ENCODE results near the gene ZIC3.
"Not testable (repeated sequence)": the region's sequence is repeated elsewhere in the genome, so short reads cannot be mapped to it uniquely, and the experiment has no call there.

The ZIC3 gene

DNA sequence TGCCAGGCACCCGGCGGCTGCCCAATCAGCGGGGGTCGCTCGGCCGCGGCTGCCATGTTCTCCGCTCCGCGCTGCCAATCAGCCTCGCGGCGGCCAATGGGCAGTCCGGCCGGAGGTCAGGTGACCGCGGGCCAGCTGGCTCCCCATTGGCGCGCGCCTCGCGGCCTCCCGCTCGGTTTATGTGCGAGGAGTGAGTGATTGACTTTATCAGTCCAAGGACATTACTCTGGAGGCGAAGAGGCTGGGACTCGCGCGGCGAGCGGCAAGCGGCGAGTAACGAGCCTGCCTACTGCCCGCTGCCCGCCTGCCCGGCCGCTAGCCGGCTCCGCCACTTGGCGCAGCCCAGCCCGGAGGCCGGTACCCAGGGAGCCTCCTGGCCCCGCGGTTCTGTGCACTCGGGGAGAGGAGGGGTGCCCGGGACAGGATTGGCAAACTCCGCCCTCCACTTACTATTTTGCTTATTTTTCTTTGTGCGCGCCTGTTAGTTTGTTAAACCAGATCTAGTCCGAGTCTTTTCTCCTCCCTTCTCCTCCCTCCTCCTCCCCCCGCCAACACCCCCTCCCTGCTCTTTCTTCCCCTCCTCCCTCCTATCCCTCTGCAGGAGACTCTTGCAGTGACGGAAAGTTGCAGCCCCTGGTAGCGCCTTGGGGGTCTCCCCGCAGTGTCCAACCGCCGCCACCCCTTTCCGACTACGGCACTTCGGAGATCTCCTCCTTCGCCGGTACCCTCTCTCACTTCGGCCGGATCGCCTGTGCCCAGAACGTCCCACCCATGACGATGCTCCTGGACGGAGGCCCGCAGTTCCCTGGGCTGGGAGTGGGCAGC is at the start of gene ZIC3:
TSS of gene ZIC3 (plus strand) at position 207 of the 825 bp plus-strand sequence. CDS start at position 772, 565 bp downstream.
- no peak for DNase-seq

DNA sequence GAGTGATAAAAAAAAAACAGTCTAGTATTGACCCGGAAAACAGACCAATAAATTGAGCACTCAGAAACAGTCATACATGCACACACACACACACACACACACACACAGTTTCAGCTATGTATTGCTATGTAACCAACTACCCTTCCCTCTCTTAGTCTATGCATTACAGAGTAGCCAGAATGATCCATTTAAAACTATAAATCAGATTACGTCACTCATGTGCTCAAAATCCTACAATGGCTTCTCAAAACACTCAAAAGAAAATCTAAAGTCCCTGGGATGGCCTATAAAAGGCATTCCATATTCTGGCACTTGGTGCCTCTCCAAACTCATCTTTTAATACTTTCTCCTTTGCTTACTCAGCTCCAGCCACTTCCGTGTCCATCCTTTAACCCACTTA is 46.5 kb upstream of the ZIC3 start:
- no peak for DNase-seq

DNA sequence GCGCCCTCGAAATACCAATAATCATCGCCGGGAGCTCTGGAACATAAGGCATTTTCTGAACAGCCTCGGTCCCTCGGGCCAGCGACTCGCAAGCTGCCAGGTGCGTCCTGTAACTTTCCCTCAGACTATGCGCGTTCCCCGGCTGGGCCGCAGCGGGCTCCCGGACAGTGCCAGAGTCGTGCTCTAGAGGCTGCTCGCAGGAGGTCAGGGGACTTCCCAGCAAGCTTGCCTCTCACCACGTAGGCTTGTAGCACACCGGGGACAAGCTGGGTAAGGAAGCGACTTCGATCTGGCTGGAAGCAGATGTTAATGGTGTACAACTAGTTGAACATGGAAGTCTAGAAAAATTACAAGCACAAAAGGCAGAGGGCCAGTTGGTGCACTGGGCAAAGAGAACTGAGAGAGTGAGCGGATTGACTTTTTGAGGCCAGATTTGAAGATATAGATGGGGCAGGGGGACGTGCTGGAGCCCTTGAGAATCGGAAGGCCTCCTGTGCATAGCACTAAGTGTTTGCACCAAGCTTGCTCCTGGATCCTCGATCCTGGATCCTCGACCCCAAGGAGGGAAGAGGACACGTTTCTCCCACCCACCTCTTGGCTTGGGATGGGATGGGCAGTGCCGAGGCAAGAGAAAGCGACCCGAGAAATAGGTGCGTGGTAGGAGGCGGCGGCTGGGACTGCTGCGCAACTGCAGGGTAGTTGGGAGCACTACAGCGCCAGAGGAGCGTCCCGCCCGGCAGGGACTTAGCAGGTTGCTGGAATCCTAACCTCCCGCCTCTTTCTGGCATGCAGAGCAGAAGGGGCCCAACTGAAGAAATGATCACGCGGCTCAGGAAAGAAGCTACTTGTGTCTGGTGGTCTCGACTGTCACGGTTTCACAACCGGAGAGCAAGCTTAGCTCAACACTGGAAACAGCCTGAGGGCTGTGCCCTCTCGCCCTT is 19.9 kb upstream of the ZIC3 start:
- no peak for DNase-seq

DNA sequence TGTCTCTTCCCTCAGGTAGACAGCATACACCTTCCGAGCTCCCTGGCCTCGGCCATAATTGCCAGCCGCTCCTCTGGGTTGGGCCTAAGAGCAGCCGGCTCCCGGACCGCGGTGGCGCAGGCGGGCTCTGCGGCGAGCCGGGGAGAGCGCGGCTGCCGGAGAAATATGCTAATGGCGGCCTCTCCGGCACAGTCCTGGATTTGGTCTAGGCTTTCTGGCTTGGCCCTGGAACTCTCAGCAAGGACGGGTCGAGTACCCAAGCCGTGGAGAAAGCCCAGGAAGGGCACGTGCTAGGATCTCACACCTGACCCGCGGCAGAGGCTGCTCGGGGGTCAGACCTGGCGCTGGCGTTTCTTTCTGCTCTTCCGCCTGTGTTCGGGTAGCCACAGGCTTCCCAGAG is 18.6 kb upstream of the ZIC3 start:
- DNase-seq: no peak

DNA sequence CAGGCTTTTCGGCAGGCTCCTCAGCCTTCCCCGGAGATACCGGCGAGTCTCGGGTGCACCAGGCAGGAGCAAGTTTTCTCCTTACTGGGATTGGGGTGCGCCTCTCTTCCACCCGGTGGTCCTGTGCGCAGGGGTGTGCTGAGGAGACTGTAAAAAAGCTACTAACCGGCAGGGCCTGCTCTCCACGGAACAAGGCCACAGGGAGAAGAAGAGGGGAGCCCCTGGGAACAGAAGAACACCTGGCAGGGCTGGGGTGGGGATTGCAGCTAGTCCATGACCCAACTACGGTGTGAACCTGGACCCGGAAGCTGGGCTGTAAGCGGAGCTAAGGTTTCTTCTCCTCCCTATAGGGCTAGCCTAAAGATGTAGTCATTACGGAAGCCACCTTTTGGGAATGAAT is 17.7 kb upstream of the ZIC3 start:
- DNase-seq: no peak

DNA sequence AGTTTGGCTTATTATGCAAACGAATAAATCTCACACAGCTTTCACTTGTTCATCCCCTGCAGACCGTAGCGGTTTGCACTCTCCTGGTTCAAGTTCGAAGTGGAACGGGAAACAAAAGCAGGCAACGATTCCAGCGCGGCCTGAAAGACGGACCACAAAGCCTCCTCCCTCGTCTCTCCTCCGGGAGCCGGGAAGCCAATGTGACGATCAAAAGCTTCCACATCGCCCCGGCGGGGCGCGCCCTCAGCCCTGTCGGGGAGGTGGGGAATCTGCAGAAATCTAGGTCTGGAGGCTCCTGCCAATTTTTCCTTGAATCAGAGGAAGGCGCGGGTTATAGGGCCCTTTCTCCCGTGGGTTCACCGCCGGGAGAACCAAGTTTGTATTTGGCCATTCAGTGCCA is 16.9 kb upstream of the ZIC3 start:
- DNase-seq: no peak

DNA sequence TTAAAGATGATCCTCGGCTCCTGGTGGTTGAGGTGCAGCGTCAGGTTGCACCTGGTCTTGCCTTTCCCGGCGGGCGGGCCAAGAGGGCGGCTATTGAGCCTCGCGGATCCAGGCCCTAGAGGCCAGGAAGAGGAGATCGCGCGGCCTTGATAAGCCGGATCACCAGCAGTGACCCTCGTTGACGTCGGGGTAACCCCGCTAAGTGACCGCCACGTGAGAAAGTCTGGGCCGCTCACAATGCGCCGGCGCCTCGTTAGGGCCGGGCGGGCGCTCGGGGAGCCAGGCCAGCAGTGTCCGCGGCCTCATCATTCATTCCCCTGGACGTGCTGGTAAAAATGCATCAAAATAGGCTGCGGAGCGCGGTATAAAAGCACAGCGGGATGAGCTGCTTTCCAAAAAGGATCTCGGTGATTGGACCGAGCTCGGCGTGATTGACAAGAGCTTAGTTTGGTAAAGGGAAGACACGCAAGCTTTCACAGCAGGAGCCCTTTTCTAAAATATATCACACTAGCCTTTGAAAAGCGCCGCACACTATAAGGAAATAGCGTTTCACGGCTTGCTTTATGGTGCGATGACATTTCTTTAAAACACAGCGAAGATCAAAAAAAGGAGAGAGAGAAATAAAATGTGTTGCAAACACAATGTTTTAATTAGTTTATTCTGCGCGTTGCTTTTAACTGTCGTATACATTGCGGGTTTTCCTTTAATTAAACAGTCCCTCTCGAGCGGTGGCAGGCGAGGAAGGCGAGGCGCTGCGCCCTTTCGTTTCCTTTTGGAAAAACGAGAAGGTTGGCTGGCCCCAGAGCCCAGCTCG is 15.9 kb upstream of the ZIC3 start:
- DNase-seq: no peak

DNA sequence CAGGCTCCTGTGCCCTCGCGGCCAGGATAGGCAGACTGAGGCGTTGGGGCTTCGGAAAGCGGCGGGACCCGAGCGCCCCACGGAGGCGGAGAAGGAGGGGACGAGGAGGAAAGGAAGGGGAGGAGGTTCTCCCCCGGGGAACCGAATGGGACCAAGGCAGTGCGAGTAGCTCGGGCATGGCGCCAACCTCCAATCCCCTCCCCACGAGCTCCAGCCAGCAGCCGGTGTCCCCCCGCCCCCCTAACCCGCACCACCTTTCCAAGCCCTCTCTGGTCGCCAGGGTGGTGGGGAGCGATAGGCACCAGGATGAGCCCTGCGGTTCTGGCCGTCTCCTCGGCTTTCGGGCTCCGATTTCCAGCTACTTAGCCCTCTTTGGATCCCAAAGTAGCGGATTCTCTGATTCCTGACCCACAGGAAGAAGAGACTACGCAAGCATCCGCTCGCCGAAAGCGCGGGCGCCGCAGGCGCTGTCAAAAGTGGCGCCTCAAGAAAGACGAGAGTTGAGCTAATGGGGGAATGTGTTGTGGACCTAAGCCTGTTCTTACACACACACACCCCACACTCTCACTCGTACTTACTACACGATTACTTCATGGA is 15.2 kb upstream of the ZIC3 start:
- DNase-seq: no peak

DNA sequence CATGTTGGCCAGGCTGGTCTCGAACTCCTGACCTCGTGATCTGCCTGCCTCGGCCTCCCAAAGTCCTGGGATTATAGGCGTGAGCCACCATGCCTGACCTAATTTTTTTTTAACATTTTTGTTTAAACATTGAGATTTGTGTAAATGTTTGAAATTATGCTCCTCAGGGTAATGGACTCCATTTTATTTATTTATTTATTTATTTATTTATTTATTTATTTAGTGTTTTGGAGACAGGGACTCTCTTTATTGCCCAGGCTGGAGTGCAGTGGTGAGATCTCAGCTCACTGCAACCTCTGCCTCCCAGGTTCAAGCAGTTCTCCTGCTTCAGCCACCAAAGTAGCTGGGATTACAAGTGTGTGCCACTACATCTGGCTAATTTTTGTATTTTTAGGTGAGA is 13.8 kb upstream of the ZIC3 start:
- DNase-seq: not testable (repeated sequence)

DNA sequence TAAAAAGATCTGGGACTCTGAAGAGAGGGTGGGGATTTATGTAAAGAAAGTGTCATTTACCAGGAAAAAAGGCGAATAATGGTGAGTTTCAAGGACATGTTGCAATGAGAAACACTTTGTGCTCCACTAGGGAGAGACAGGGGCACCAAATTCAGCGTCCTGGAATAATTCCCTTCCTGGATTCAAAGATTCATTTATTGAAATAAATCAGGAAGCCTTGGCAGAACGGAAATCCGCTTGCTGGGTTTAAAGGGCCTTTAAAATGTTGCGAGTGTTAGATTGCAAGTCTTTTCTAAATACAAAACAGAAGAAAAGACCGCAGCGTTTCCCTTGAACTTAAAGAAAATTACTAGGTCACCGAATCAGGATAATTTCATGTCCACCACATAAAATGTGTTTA is 3.8 kb upstream of the ZIC3 start:
- no peak for DNase-seq

DNA sequence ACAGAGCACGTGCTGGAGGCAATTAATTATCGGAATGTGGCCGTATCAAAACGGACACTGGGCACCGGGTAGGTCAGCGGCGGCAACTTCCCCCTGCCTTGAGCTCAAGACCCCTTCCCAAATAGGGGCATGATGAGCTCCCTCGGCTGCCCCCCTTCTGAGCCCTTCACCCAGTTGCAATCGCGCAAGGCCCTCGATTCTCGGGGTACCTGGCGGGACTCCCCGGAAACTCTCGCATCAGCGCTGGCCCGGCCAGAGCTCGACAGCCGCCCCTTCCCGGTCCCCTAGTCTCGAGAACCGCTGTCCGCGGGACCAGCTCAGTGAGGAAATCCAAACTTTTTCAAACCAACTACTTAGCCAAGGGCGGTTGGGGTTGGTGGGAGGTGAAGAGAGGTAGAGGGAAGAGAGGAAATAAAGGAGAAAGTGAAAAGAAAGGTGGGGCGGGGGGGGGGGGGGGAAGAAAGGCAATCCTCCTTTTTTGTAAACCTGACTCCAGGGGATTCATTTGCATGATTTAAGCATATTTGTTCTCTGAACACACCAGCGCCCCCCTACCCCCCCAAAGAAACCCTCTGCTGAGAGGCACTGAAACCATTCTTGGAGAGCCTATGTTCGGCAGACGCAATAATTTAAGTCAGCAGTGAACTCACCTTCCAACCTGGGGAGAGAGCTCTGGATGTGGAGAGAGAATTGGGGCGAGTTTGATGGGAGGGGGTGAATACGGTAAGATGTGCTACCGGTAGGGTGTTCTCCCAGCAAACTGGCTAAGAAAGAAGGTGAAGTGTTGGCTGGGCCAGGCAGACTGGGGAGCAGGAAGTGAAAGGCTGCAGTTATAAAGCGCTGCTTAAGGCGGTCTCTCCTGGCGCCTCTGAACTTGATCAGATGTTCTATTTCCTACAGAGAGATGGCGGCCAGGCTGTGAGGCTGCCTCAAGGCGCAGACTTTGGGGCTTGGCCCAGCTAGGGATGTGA is 2.0 kb upstream of the ZIC3 start:
- DNase-seq: no peak

DNA sequence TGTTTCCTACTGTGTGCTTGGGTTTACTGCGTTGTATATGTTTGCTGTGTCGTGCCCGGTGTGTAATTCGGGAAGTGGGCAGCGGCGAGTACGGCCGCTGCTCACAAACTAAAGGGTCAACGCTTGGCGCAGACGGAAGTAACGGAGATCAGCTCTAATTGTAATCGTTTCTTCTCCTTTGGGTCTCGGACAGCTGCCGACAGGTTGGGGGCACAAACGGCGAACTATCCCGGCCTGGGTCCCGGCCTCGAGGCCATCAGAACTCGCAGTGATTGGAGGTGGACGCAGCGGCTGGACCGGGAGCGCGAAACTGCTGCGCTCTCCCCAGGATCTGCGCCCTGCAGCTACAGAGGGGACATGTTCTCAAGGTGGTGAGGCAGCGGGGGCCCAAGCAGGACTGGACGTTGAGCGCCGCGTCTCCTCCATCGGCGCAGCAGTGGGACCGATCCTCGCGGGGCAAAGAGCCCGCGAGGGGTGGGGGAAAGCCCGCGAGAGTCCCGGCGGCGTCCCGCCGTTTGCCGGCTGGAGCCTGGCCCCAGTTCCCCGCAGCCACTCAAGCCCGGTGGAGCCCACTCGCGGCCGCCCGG is 516 bp upstream of the ZIC3 start:
- DNase-seq: no peak

DNA sequence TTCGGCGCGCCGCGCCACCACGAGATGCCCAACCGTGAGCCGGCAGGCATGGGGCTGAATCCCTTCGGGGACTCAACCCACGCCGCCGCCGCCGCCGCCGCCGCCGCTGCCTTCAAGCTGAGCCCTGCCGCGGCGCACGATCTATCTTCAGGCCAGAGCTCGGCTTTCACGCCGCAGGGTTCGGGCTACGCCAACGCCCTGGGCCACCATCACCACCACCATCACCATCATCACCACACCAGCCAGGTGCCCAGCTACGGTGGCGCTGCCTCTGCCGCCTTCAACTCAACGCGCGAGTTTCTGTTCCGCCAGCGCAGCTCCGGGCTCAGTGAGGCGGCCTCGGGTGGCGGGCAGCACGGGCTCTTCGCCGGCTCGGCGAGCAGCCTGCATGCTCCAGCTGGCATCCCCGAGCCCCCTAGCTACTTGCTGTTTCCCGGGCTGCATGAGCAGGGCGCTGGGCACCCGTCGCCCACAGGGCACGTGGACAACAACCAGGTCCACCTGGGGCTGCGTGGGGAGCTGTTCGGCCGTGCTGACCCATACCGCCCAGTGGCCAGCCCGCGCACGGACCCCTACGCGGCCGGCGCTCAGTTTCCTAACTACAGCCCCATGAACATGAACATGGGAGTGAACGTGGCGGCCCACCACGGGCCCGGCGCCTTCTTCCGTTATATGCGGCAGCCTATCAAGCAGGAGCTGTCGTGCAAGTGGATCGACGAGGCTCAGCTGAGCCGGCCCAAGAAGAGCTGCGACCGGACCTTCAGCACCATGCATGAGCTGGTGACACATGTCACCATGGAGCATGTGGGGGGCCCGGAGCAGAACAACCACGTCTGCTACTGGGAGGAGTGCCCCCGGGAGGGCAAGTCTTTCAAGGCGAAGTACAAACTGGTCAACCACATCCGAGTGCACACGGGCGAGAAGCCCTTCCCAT is 1.1 kb downstream of the ZIC3 start:
- no peak for DNase-seq

DNA sequence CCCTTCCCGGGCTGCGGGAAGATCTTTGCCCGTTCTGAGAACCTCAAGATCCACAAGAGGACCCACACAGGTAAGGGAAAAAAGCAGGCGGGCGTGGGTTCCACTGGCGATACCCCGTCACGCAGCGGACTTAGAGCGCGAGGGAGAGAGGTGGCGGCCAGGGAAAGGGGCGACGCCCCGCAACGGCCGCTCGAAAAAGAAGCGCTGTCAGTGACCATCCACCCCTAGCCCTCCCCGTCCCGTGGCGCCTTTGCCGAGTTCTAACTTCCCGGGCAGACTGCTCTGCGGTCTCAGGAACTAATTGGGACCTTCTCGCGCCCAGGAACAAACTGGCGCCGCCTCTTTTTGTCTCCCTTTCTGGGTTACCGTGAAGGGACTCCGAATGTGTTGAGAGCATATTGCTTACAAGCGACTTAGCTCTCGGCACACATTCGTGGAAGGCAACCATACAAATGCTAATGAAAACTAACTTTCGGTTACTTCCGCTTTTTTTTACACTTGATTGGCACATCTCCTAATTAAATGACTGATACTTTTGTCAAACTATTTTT is 1.8 kb downstream of the ZIC3 start:
- no peak for DNase-seq

DNA sequence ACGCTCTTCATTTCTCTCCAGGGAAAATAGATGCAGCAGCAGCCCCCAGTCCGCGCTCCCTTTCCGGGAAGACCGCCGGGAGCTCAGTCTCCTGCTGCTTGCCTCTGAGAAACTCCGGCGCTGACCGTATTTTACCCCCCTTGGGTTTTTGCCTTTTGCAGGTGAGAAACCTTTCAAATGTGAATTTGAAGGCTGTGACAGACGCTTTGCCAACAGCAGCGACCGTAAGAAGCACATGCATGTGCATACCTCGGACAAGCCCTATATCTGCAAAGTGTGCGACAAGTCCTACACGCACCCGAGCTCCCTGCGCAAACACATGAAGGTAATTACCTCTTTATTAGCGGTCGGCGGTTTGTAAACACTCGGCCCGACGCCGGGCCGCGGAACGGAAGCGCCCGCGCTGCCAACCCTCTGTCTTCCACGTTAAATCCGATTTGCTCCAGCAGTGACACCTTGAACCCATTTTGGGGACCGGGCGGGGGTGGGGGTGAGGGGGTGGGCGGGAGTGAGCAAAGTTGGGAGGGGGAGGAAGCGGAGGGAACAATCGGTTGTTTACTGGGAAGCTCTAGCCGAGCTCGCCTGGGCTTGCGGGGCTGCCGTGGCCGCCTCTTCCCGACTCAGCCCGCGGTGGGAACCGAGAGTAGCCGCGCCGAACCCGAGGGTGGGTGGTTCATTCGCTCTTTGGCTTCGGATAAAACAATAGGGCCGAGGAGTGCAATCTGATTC is 3.0 kb downstream of the ZIC3 start:
- no peak for DNase-seq

DNA sequence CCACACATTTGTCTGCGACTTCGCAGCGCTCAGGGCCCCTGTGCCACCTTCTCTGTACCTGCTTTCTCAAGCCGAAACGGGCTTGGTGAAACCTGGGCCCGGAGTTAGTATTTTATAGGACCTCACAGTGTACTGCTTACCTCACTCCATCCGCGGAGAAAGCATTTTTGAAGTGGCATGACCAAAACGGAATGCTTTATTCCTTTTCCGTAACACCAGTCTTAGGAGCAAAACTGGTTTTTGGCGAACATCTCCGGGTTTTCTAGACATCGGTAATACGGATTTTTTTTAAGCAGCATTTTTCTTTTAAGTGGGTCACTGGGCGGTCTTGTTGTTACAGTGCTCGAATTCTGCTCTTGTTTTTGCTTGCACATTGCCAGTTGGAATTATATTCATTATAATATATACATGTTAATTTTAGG is 3.6 kb downstream of the ZIC3 start:
- DNase-seq: no peak

DNA sequence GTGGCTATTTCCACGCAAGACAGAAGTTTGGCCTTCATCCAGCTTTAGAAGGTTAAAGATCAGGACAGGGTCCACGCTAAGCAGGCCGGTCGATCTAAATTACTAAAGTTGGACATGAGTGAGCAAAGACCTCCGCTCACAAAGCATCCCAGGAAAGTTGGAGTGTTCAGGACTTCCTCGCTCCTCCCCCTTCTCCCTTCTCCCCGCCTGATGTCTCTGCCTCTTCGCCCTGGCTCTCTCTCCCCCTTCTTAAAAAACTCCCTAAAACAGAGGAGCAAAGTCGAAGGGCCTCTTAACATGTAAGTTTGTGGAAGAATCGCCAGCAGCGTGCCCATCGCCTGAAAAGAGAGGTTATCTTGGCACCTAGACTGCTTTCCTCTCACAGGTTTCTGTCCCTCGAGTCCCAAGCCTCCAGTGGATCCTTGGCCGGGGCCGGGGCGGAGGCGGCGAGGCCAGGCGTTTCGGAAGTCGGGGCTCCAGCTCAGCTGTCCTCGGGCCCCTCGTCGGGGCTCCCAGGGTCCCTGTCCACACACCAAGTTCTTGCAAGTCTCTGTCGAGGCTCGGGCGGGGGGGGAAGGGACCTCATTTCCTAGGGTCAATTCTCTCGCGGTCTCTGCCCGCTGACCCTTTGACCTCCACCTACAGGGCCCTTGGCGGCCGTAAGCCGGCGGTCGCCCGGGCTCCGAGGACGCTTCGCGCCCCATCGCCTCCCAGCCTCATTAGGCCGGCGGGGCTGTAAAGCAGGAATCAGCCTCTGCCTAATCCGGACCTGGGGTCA is 7.6 kb downstream of the ZIC3 start:
- no peak for DNase-seq

All from stimulated activated CD4-positive, alpha-beta T cell treated with anti-CD3 and anti-CD28 coated beads, Interleukin-4, amount 100 ng/mL, for 4 hours (primary cell).